Stimulated activated CD8-positive, alpha-beta memory T cell treated with anti-CD3 and anti-CD28 coated beads, Interleukin-4, amount 100 ng/mL, for 1 hour (primary cell): ENCODE results near the gene TUBB2A.
"Not testable (repeated sequence)": the region's sequence is repeated elsewhere in the genome, so short reads cannot be mapped to it uniquely, and the experiment has no call there.

Experiments
- DNase-seq, 2 donors: peaks; one replicate each; pipeline ENCODE4 v3.0.0-alpha.2; 2020; ENCODE audit warnings: low read depth in 2 of 2, low spot score in 1 of 2

Gene TUBB2A

GRCh38 chr6:3181105-3181504, 23.8 kb upstream of the TUBB2A start:
- DNase-seq = no peak

GRCh38 chr6:3179945-3180344, 22.6 kb upstream of the TUBB2A start:
- DNase-seq = not testable (repeated sequence)

- DNase-seq = not testable (repeated sequence)
Measured at GRCh38 chr6:3178666-3179065, 21.3 kb upstream of the TUBB2A start.

GRCh38 chr6:3176562-3177355, 19.4 kb upstream of the TUBB2A start:
- no peak for DNase-seq

- no peak for DNase-seq
Measured at GRCh38 chr6:3175715-3176402, 18.5 kb upstream of the TUBB2A start.

GRCh38 chr6:3173636-3174089, 16.3 kb upstream of the TUBB2A start:
- DNase-seq = not testable (repeated sequence)

- DNase-seq = not testable (repeated sequence)
Measured at GRCh38 chr6:3172789-3173188, 15.4 kb upstream of the TUBB2A start.

- DNase-seq = not testable (repeated sequence)
Measured at GRCh38 chr6:3171313-3172175, 14.2 kb upstream of the TUBB2A start.

- DNase-seq = not testable (repeated sequence)
Measured at GRCh38 chr6:3170676-3171075, 13.3 kb upstream of the TUBB2A start.

GRCh38 chr6:3168046-3168445, 10.7 kb upstream of the TUBB2A start:
- not testable (repeated sequence) for DNase-seq

GRCh38 chr6:3166535-3167225, 9.3 kb upstream of the TUBB2A start:
- DNase-seq = not testable (repeated sequence)

GRCh38 chr6:3165631-3166534, 8.5 kb upstream of the TUBB2A start:
- DNase-seq = no peak

- no peak for DNase-seq
Measured at GRCh38 chr6:3164388-3164787, 7.0 kb upstream of the TUBB2A start.

GRCh38 chr6:3163248-3163594, 5.9 kb upstream of the TUBB2A start:
- DNase-seq = no peak

- peak in 1 of 2 donors; percentile 23 for DNase-seq
Measured at GRCh38 chr6:3162565-3163247, 5.4 kb upstream of the TUBB2A start.

GRCh38 chr6:3162067-3162497, 4.7 kb upstream of the TUBB2A start:
- DNase-seq = no peak

- DNase-seq = peak in 1 of 2 donors; percentile 47
Measured at GRCh38 chr6:3159805-3160781, 2.7 kb upstream of the TUBB2A start.
